Astrocyte (in vitro differentiated cells and primary cell): ENCODE measurements around the gene PXN.

Experiments
- CTCF ChIP-seq: IDR thresholded peaks from 2 replicates; pipeline ENCODE4 v1.5.1; 2011; ENCODE audit warnings: low read depth, mild to moderate bottlenecking, inconsistent platforms, low read length, moderate library complexity; ENCODE audit not compliant: insufficient read depth
- EZH2 ChIP-seq: IDR thresholded peaks from 2 replicates; pipeline ENCODE4 v1.6.1; 2012; ENCODE audit warnings: mild to moderate bottlenecking, low read length, inconsistent platforms; ENCODE audit not compliant: insufficient read depth

GRCh38 chr12:120284381-120284780 lies 18.9 kb upstream of the PXN start:
- no peak for TF ChIP-seq CTCF
- no peak for TF ChIP-seq EZH2
